Fibroblast of the aortic adventitia (primary cell): ENCODE measurements around the gene PACRG. TPM values are rescaled to one million over a fixed set of nuclear protein-coding genes. Genes with fewer than 3 reads are reported as not detected.

ENCODE experiments used
- DNase-seq: peaks from one replicate; pipeline ENCODE4 v3.0.0-alpha.2; 2010; ENCODE audit warnings: low read depth
- H3K4me3 ChIP-seq: 2 replicates; pipeline ENCODE4 v1.5.1; 2011; ENCODE audit warnings: low read depth, mild to moderate bottlenecking, control low read depth, low read length, moderate library complexity
- CTCF ChIP-seq: IDR thresholded peaks from 2 replicates; pipeline ENCODE4 v1.5.1; 2011; ENCODE audit warnings: mild to moderate bottlenecking, low read length, control low read depth, inconsistent platforms; ENCODE audit not compliant: insufficient read depth
- total RNA-seq: library from RNA; depleted of rRNA; stranded (reverse); fragments of >200 nt; gene quantifications from 2 replicates; pipeline ENCODE4 v1.2.3, GENCODE V29; 2012; ENCODE audit warnings: low replicate concordance

The PACRG gene
- total RNA-seq, 1 donor, result 0.63 TPM

GRCh38 chr6:162715601-162716000 lies 12.2 kb upstream of the PACRG start:
- TF ChIP-seq CTCF, result no peak
- no peak overlapping the region for H3K4me3 ChIP-seq
- no peak for DNase-seq

GRCh38 chr6:162719528-162719927 lies 8.2 kb upstream of the PACRG start:
- no peak for DNase-seq
- no peak for TF ChIP-seq CTCF
- no peak overlapping the region for H3K4me3 ChIP-seq

DNA sequence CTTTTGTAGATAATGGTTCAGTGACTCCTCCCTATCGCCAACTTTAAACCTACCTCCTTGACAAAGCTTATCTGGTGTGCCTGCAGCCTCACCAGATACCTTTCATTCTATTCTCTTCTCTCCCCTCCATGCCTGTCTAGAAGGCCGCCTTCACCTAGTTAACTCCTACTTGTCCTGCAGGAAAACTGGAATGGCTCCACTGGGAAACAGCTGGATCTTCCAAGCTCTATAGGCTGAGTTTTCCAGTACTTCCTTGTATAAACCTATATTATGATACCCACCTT lies 6.4 kb upstream of the PACRG start:
- TF ChIP-seq CTCF, result no peak
- no peak for DNase-seq
- H3K4me3 ChIP-seq, result no peak overlapping the region

- no peak for DNase-seq
These were observed 5.5 kb upstream of the PACRG start for GRCh38 chr6:162722226-162722625.

GRCh38 chr6:162722633-162723032 lies 5.1 kb upstream of the PACRG start:
- DNase-seq, result no peak
- no peak overlapping the region for H3K4me3 ChIP-seq
- TF ChIP-seq CTCF, result no peak

More at GRCh38 chr6:162722226-162722625, 5.5 kb upstream of the PACRG start:
- H3K4me3 ChIP-seq, result no peak overlapping the region
- no peak for TF ChIP-seq CTCF

DNA sequence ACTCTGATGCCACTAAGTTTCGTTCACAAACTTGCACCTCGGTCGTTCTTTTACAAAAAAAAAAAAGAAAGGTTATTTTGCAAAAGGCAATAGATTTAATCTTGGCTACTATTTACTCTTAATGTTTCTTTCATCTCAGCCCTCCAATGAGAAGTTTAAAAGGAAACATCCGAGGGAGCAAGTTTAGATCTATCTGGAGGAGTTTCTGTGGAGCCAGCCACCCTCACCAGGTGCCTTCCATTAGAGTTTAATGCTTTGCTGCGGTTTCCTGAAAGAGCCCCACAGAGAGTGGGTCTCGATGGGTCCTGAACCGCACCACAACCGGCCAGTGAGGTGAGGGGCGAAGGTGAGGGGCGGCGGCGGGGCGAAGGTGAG lies 840 bp upstream of the PACRG start:
- peak; percentile 2 for DNase-seq
- TF ChIP-seq CTCF, result no peak
- peak overlapping the region; percentile 88 for H3K4me3 ChIP-seq

DNA sequence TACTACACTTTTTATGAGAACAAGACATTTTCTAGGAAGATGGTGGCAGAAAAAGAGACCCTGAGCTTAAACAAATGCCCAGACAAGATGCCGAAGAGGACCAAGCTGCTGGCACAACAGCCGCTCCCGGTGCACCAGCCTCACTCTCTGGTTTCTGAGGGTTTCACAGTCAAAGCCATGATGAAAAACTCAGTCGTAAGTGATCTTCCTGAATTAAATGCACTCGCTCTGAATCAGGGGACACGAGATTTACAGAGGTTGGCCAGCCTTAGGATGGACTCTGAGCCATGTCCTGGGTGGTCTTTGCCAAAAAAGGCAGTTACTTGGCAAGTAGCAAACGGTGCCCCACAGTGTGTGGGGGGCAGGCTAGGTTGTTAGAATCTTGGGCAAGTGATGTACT lies 423 bp downstream of the PACRG start:
- no peak for TF ChIP-seq CTCF
- no peak for DNase-seq
- peak overlapping the region; percentile 65 for H3K4me3 ChIP-seq
